GM12878 (cell line): ENCODE results near the gene INSC. TPM values are rescaled to one million over a fixed set of nuclear protein-coding genes. Genes with fewer than 3 reads are reported as not detected.

Experiments
- ATAC-seq: fragments of 200-7000 bp; cut with Tn5 transposase; 3 replicates; pipeline ENCODE4 v1.9.1; 2020; ENCODE audit warnings: mild to moderate bottlenecking, moderate library complexity
- BruUV-seq: library from RNA; stranded (reverse); fragments of 400-500 nt; replicated peaks from 2 replicates; lab custom pipeline; 2021; lab: Mats Ljungman, UMichigan
- CTCF ChIA-PET: fragments of 300-600 bp; sonication (Branson Sonifier 250); formaldehyde crosslinking; extraction: SDS; loops from one replicate; lab custom pipeline; 2021; ENCODE audit warnings: inconsistent platforms; lab: Yijun Ruan, JAX
- POLR2A ChIA-PET: fragments of 350-600 bp; formaldehyde crosslinking; extraction: SDS; loops from one replicate; lab custom pipeline; 2021; ENCODE audit warnings: inconsistent platforms; lab: Charles Lee
- RAD21 ChIA-PET: fragments of 300-600 bp; sonication (Branson Sonifier 250); formaldehyde crosslinking; loops from one replicate; lab custom pipeline; 2023; ENCODE audit warnings: antibody characterized with exemption; ENCODE audit not compliant: unreplicated experiment; lab: Charles Lee
- SMC1A ChIA-PET: fragments of 300-600 bp; sonication (Branson Sonifier 250); formaldehyde crosslinking; loops from one replicate; lab custom pipeline; 2023; ENCODE audit not compliant: unreplicated experiment, uncharacterized antibody; lab: Charles Lee
- DNase-seq: peaks from one replicate; pipeline ENCODE4 v3.0.0-alpha.2; 2011; ENCODE audit warnings: low read depth, low spot score
- FAIRE-seq: peaks from 3 replicates; lab custom pipeline; 2011; peaks lifted over from hg19 to GRCh38; lab: Jason Lieb, UNC
- H2AFZ ChIP-seq: 2 replicates; pipeline ENCODE4 v1.6.0; 2011; ENCODE audit warnings: low read depth, low read length, control low read depth; ENCODE audit not compliant: control insufficient read depth
- H3K27ac ChIP-seq: 2 replicates; pipeline ENCODE4 v1.5.1; 2011; ENCODE audit warnings: control low read depth; ENCODE audit not compliant: control insufficient read depth, insufficient read depth
- H3K27me3 ChIP-seq, 2 experiments: replicated peaks in 1 of 2; 2 replicates each; pipeline versions ENCODE4 v1.6.0 to v1.6.1; 2011; ENCODE audit warnings: low read length in 1 of 2; ENCODE audit not compliant: control insufficient read depth in 2 of 2, insufficient read depth in 2 of 2
- H3K36me3 ChIP-seq, 2 experiments: 2 replicates each; pipeline ENCODE4 v1.5.1; 2011; ENCODE audit warnings: low read length in 1 of 2; ENCODE audit not compliant: control insufficient read depth in 2 of 2, insufficient read depth in 2 of 2
- H3K4me1 ChIP-seq: 2 replicates; pipeline ENCODE4 v1.6.1; 2011; ENCODE audit warnings: mild to moderate bottlenecking, low read length, moderate library complexity, mixed read lengths; ENCODE audit not compliant: control insufficient read depth, insufficient read depth
- H3K4me2 ChIP-seq: 2 replicates; pipeline ENCODE4 v1.6.0; 2011; ENCODE audit warnings: control low read depth; ENCODE audit not compliant: control insufficient read depth, insufficient read depth
- H3K4me3 ChIP-seq: fragments of 200-600 bp; sonication (generic); 2 replicates; pipeline ENCODE4 v1.5.1; 2016
- H3K79me2 ChIP-seq: 2 replicates; pipeline ENCODE4 v1.6.0; 2011; ENCODE audit warnings: low read length; ENCODE audit not compliant: control insufficient read depth, insufficient read depth
- H3K9ac ChIP-seq: 2 replicates; pipeline ENCODE4 v1.8.0; 2011; ENCODE audit warnings: low read length, control low read depth, mixed read lengths; ENCODE audit not compliant: control insufficient read depth, insufficient read depth
- H3K9me3 ChIP-seq: replicated peaks from 3 replicates; pipeline ENCODE4 v1.5.1; 2011; ENCODE audit warnings: mild to moderate bottlenecking, low read length; ENCODE audit not compliant: control insufficient read depth, insufficient read depth
- H4K20me1 ChIP-seq: 2 replicates; pipeline ENCODE4 v1.6.0; 2011; ENCODE audit not compliant: control insufficient read depth, insufficient read depth
- CTCF ChIP-seq, 3 experiments: IDR thresholded peaks in 2 of 3; conservative IDR thresholded peaks in 1 of 3; 2 replicates each; pipeline ENCODE4 v1.5.1; 2011; ENCODE audit warnings: low read depth in 3 of 3, low read length in 3 of 3, mild to moderate bottlenecking in 3 of 3, control low read depth in 2 of 3, moderate library complexity in 2 of 3, inconsistent platforms in 1 of 3, mixed read lengths in 1 of 3; ENCODE audit not compliant: control insufficient read depth in 2 of 3, insufficient read depth in 1 of 3; ENCODE audit errors: extremely low read depth in 1 of 3
- EZH2 ChIP-seq: IDR thresholded peaks from 2 replicates; pipeline ENCODE4 v1.6.1; 2012; ENCODE audit warnings: low read depth, mild to moderate bottlenecking, control low read depth, inconsistent platforms, low read length, borderline replicate concordance; ENCODE audit not compliant: control insufficient read depth
- HDGF ChIP-seq: fragments of 450-650 bp; IDR thresholded peaks from 2 replicates; pipeline ENCODE4 v1.6.1; 2016; ENCODE audit warnings: antibody characterized with exemption
- RAD21 ChIP-seq: IDR thresholded peaks from 2 replicates; pipeline ENCODE4 v1.6.1; 2011; ENCODE audit warnings: mild to moderate bottlenecking, low read depth, low read length, moderate library complexity; ENCODE audit not compliant: insufficient read depth
- WGBS: methylation state at CpG from one replicate; pipeline ENCODE4 v1.1.6; 2016; ENCODE audit warnings: low lambda C conversion rate; ENCODE audit not compliant: insufficient replicate concordance, insufficient coverage; ENCODE audit errors: missing lambda C conversion rate; 5-methylcytosine and 5-hydroxymethylcytosine counted together
- in situ Hi-C: fragments of 300-500 bp; cut with MboI; formaldehyde crosslinking; loops from 9 replicates; pipeline ENCODE4 v1.14.3; 2018; ENCODE audit warnings: mixed read lengths
- intact Hi-C: fragments of 100-400 bp; cut with micrococcal nuclease; formaldehyde crosslinking; loops from one replicate; pipeline ENCODE4 v1.14.2; 2022; ENCODE audit not compliant: unreplicated experiment
- polyA plus RNA-seq, 11 experiments: library from polyadenylated mRNA; depleted of rRNA in 4 of 11; unstranded in 6 of 11; stranded (reverse) in 5 of 11; fragments of >200 nt; fragmentation: Nextera tagmentation in 4 of 11; fragmentation: Illumina TruSeq in 1 of 11; extraction: Ambion mirVana in 4 of 11; extraction: Trizol in 1 of 11; gene quantifications; 1 replicate in 1 of 11; 2 replicates in 10 of 11; pipeline versions ENCODE4 v1.2.1 to v1.2.3, GENCODE V29; 2011 to 2016; ENCODE audit warnings: inconsistent platforms in 2 of 11, missing spikeins in 2 of 11, low read depth in 1 of 11
- total RNA-seq, 4 experiments: library from RNA; depleted of rRNA in 3 of 4; stranded (reverse); fragments of >200 nt in 3 of 4; fragmentation: Illumina TruSeq in 1 of 4; extraction: Trizol in 1 of 4; gene quantifications; 2 replicates each; pipeline versions ENCODE4 v1.2.1 to v1.2.3, GENCODE V29; 2013 to 2021

Gene INSC
- total and polyA plus RNA-seq, 10 of the 15 experiments (the other 5 are each of a cell fraction or from before 2014, with no cell fraction given): 0.13 to 0.33 TPM; not detected in 8

GRCh38 chr11:15195454-15196200 lies 80.9 kb downstream of the INSC start:
- no peak overlapping the region for H3K4me3 ChIP-seq
- H3K9me3 ChIP-seq: no peaks in the 10 kb centered on the region
- 26% methylated on average over 2 of the region's 2 CpGs for WGBS
- no peaks in the 10 kb centered on the region for H3K27me3 ChIP-seq
- no peaks in the 10 kb centered on the region for H3K4me1 ChIP-seq
- no peaks in the 10 kb centered on the region for H3K36me3 ChIP-seq
- no peak for ATAC-seq
- H2AFZ ChIP-seq: no peak overlapping the region
- RAD21 ChIA-PET: no interaction called here
- no peak for TF ChIP-seq RAD21
- TF ChIP-seq, all 136 proteins: peak for 0
- ChIA-PET CTCF (interaction anchor here (0.7 to 1.9 kb wide), 5 partner anchors 10 to 287 kb away, joined by 3 to 8 read pairs (median 4); no protein-coding TSS in a partner anchor), SMC1A (interaction anchor here (0.9 to 1.2 kb wide), 2 partner anchors 9 to 11 kb away, joined by 3 read pairs; no protein-coding TSS in a partner anchor), POLR2A (no interaction called here)
- FAIRE-seq (no peak), DNase-seq (no peak)
- no TSS peak for BruUV-seq
- no peak overlapping the region for H3K4me2 ChIP-seq
- in situ Hi-C loops (loop anchor here (5.0 kb wide), 1 partner anchor 93 kb away; no protein-coding TSS in a partner anchor), intact Hi-C loops (no loop called here)
- H3K27ac ChIP-seq: no peak overlapping the region
- no peak overlapping the region for H3K9ac ChIP-seq
- no peaks in the 10 kb centered on the region for H3K79me2 ChIP-seq
- H4K20me1 ChIP-seq: no peaks in the 10 kb centered on the region

GRCh38 chr11:15196704-15197103 lies 82.0 kb downstream of the INSC start:
- DNase-seq (no peak), FAIRE-seq (no peak), ATAC-seq (no peak)
- no peaks in the 10 kb centered on the region for H3K9me3 ChIP-seq
- H3K27ac ChIP-seq: no peak overlapping the region
- no peaks in the 10 kb centered on the region for H3K4me1 ChIP-seq
- H3K9ac ChIP-seq: no peak overlapping the region
- ChIA-PET CTCF (interaction anchor here (1.1 to 2.1 kb wide), 3 partner anchors 9 to 96 kb away, joined by 3 to 7 read pairs (median 4); no protein-coding TSS in a partner anchor), RAD21 (no interaction called here), POLR2A (no interaction called here), SMC1A (no interaction called here)
- H4K20me1 ChIP-seq: no peaks in the 10 kb centered on the region
- intact Hi-C loops (no loop called here), in situ Hi-C loops (loop anchor here (5.0 kb wide), 1 partner anchor 94 kb away; no protein-coding TSS in a partner anchor)
- no TSS peak for BruUV-seq
- 0% methylated on average over 1 of the region's 1 CpG for WGBS
- no peak overlapping the region for H2AFZ ChIP-seq
- no peak overlapping the region for H3K4me3 ChIP-seq
- H3K27me3 ChIP-seq: no peaks in the 10 kb centered on the region
- H3K4me2 ChIP-seq: no peak overlapping the region
- no peaks in the 10 kb centered on the region for H3K36me3 ChIP-seq
- TF ChIP-seq HDGF: no peak
- no peak for TF ChIP-seq CTCF (IDR thresholded peaks at IDR 0.05 in 2 of 3, conservative IDR thresholded peaks at IDR 0.05 in 1 of 3; ENCODE audit: control insufficient read depth in 2 of 3, extremely low read depth in 1 of 3, insufficient read depth in 1 of 3, low read depth in 3 of 3, low read length in 3 of 3)
- TF ChIP-seq EZH2: no peak
- TF ChIP-seq, all 136 proteins: peak for 0
- H3K79me2 ChIP-seq: no peaks in the 10 kb centered on the region
